DOHH2 (cell line): ENCODE data around the gene STK4.

Experiments used
- H3F3A ChIP-seq: fragments of 200-600 bp; sonication (generic), shearing (Covaris generic); 2 replicates; pipeline ENCODE4 v1.6.0; 2016; ENCODE audit warnings: antibody characterized with exemption, mild to moderate bottlenecking; ENCODE audit not compliant: control insufficient read depth, insufficient read depth
- H3K27ac ChIP-seq: fragments of 200-600 bp; sonication (generic); 2 replicates; pipeline ENCODE4 v1.5.1; 2014; ENCODE audit warnings: low read depth, mild to moderate bottlenecking, low read length, moderate library complexity
- H3K27me3 ChIP-seq: fragments of 200-600 bp; sonication (generic); 2 replicates; pipeline ENCODE4 v1.6.1; 2014; ENCODE audit warnings: mild to moderate bottlenecking, low read length, mixed read lengths; ENCODE audit not compliant: control insufficient read depth
- H3K36me3 ChIP-seq: fragments of 200-600 bp; sonication (generic); 2 replicates; pipeline ENCODE4 v1.6.1; 2014; ENCODE audit warnings: mild to moderate bottlenecking, low read length, moderate library complexity, mixed read lengths; ENCODE audit not compliant: control insufficient read depth
- H3K4me1 ChIP-seq: fragments of 200-600 bp; sonication (generic); 2 replicates; pipeline ENCODE4 v1.6.1; 2014; ENCODE audit warnings: mild to moderate bottlenecking, low read length, mixed read lengths; ENCODE audit not compliant: control insufficient read depth
- H3K4me2 ChIP-seq: fragments of 200-600 bp; sonication (generic); 2 replicates; pipeline ENCODE4 v1.6.0; 2014; ENCODE audit warnings: mild to moderate bottlenecking, low read length, moderate library complexity
- H3K4me3 ChIP-seq: fragments of 200-600 bp; sonication (generic); 2 replicates; pipeline ENCODE4 v1.5.1; 2014; ENCODE audit warnings: mild to moderate bottlenecking, low read length, mixed read lengths
- H3K79me2 ChIP-seq: fragments of 200-600 bp; sonication (generic); 2 replicates; pipeline ENCODE4 v1.6.1; 2014; ENCODE audit warnings: mild to moderate bottlenecking, low read length, mixed read lengths; ENCODE audit not compliant: control insufficient read depth
- H3K9me2 ChIP-seq: fragments of 200-600 bp; sonication (generic); replicated peaks from 2 replicates; pipeline ENCODE4 v1.6.1; 2014; ENCODE audit warnings: mild to moderate bottlenecking, low read length, mixed read lengths; ENCODE audit not compliant: control insufficient read depth
- H3K9me3 ChIP-seq: fragments of 200-600 bp; sonication (generic); 2 replicates; pipeline ENCODE4 v1.6.1; 2014; ENCODE audit warnings: antibody characterized with exemption, low read length, mixed read lengths; ENCODE audit not compliant: control insufficient read depth, insufficient read depth
- H4K20me1 ChIP-seq: fragments of 200-600 bp; sonication (generic); 2 replicates; pipeline ENCODE4 v1.6.0; 2014; ENCODE audit warnings: low read depth, mild to moderate bottlenecking, antibody characterized with exemption, low read length, moderate library complexity; ENCODE audit not compliant: control insufficient read depth, insufficient read depth
- EZH2phosphoT487 ChIP-seq: fragments of 200-600 bp; sonication (generic); IDR thresholded peaks from 2 replicates; pipeline ENCODE4 v1.6.1; 2017; ENCODE audit warnings: borderline replicate concordance, mild to moderate bottlenecking, antibody characterized with exemption, low read length, moderate library complexity, mixed read lengths
- TF ChIP-seq, protein P1 (sequence below): fragments of 200-600 bp; sonication (generic); IDR thresholded peaks from one replicate; pipeline ENCODE4 v1.5.1; 2014; ENCODE audit warnings: antibody characterized with exemption, mild to moderate bottlenecking, low read depth, low read length; ENCODE audit not compliant: poor library complexity, severe bottlenecking

Gene STK4

GRCh38 chr20:45105317-45105716 is 139.0 kb downstream of the STK4 start:
- Histone ChIP-seq H3K36me3 (no peaks in the 10 kb centered on the region), H3K4me2 (no peak overlapping the region), H3K27ac (no peak overlapping the region), H3K9me2 (no peaks in the 10 kb centered on the region), H3K4me1 (peaks cover 7% of the 10 kb centered on the region), H3K27me3 (peaks cover 14% of the 10 kb centered on the region), H4K20me1 (no peaks in the 10 kb centered on the region), H3K79me2 (no peaks in the 10 kb centered on the region), H3F3A (no peaks in the 10 kb centered on the region), H3K4me3 (no peak overlapping the region), H3K9me3 (no peaks in the 10 kb centered on the region)
- TF ChIP-seq, protein P1, sequence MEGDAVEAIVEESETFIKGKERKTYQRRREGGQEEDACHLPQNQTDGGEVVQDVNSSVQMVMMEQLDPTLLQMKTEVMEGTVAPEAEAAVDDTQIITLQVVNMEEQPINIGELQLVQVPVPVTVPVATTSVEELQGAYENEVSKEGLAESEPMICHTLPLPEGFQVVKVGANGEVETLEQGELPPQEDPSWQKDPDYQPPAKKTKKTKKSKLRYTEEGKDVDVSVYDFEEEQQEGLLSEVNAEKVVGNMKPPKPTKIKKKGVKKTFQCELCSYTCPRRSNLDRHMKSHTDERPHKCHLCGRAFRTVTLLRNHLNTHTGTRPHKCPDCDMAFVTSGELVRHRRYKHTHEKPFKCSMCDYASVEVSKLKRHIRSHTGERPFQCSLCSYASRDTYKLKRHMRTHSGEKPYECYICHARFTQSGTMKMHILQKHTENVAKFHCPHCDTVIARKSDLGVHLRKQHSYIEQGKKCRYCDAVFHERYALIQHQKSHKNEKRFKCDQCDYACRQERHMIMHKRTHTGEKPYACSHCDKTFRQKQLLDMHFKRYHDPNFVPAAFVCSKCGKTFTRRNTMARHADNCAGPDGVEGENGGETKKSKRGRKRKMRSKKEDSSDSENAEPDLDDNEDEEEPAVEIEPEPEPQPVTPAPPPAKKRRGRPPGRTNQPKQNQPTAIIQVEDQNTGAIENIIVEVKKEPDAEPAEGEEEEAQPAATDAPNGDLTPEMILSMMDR, result no peak
- no peak for TF ChIP-seq EZH2phosphoT487

DNA sequence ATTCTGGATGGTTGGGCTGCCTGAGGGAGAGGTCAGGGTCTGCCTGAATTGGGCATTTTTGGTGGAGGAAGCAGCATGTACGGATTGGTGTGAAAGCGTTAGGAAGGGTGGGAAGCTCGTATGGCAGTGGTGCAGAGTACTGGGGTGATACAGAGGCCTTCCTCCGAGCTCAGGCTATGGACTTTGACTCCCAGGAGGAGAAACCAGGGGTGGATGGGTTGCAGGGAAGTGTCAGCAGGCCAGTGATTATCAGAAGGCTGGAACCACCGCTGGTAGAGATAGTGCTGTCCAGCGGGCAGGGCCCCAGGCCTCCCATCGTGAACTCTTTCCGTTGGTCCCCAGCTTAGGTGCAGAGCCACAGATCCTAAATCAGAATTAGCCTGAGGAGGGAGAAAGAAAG is 143.3 kb downstream of the STK4 start:
- no peak overlapping the region for H3K4me2 ChIP-seq
- peaks cover 12% of the 10 kb centered on the region; the same call in 1 of the 2 replicates for H3K27me3 ChIP-seq

DNA sequence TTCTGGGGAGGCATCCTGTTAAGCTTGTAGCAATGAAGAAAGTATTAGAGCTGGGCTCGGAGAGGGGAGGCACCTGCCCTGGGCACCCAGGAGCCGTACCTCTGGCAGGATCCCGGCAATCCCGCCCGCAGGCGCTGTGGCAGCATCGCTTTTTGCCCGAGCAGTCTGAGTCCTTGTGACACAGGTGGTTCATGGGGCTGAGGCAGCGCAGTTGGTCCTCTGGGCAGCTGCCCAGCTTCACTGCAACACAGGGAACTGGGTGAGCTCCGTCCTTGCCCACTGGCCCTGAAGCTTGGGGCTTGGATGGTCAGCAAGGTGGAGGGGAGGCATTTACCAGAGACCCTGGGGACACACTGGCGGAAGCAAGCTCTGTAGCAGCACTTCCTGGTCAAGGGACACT is 144.0 kb downstream of the STK4 start:
- TF ChIP-seq EZH2phosphoT487, result no peak
- TF ChIP-seq, protein P1, result no peak

More for the DNA sequence above, 143.3 kb downstream of the STK4 start:
- Histone ChIP-seq H3K9me2 (no peaks in the 10 kb centered on the region), H3F3A (no peaks in the 10 kb centered on the region), H3K4me1 (peaks cover 3% of the 10 kb centered on the region; the same call in 1 of the 2 replicates), H3K79me2 (no peaks in the 10 kb centered on the region), H3K36me3 (no peaks in the 10 kb centered on the region), H3K9me3 (no peaks in the 10 kb centered on the region), H3K27ac (no peak overlapping the region), H4K20me1 (no peaks in the 10 kb centered on the region), H3K4me3 (no peak overlapping the region)
- TF ChIP-seq EZH2phosphoT487, result no peak
- TF ChIP-seq, protein P1, result no peak

DNA sequence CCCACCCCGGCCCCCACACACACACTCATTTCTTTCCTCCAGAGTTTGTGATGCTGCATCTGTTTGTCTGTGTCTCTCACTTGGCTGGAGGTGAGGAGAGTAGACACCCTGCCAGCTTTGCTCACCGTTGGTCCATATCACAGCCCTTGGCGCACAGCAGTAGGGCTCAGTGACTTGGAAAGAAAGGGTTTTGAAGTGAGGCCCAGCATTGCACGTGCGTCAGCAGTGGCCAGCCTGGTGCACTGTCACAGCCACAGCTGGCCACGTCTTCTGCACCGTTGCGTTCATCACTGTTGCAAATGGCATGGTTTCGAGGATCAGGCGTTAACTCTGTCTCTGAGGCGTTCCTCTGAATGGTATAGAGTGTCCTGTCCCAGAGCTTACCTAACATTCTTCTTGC is 145.0 kb downstream of the STK4 start:
- H3F3A ChIP-seq, result no peaks in the 10 kb centered on the region
- H4K20me1 ChIP-seq, result no peaks in the 10 kb centered on the region
- H3K9me2 ChIP-seq, result no peaks in the 10 kb centered on the region
- H3K36me3 ChIP-seq, result no peaks in the 10 kb centered on the region
- TF ChIP-seq, protein P1, result no peak
- no peak for TF ChIP-seq EZH2phosphoT487
- H3K27me3 ChIP-seq, result peaks cover 21% of the 10 kb centered on the region
- H3K27ac ChIP-seq, result no peak overlapping the region
- H3K4me1 ChIP-seq, result peaks cover 3% of the 10 kb centered on the region; the same call in 1 of the 2 replicates
- no peak overlapping the region for H3K4me2 ChIP-seq
- H3K4me3 ChIP-seq, result no peak overlapping the region
- H3K9me3 ChIP-seq, result no peaks in the 10 kb centered on the region
- no peaks in the 10 kb centered on the region for H3K79me2 ChIP-seq

More for the DNA sequence above, 144.0 kb downstream of the STK4 start:
- Histone ChIP-seq H3K9me2 (no peaks in the 10 kb centered on the region), H3K79me2 (no peaks in the 10 kb centered on the region), H3F3A (no peaks in the 10 kb centered on the region), H3K27me3 (peaks cover 17% of the 10 kb centered on the region), H4K20me1 (no peaks in the 10 kb centered on the region), H3K4me3 (no peak overlapping the region), H3K4me1 (peaks cover 3% of the 10 kb centered on the region; the same call in 1 of the 2 replicates), H3K9me3 (no peaks in the 10 kb centered on the region), H3K27ac (no peak overlapping the region), H3K36me3 (no peaks in the 10 kb centered on the region), H3K4me2 (no peak overlapping the region)
